Adipose tissue (tissue), 3 donors: ENCODE data around the gene NDUFS4. TPM values are rescaled to one million over a fixed set of nuclear protein-coding genes. Genes with fewer than 3 reads are reported as not detected.
"Not testable (repeated sequence)": the region's sequence is repeated elsewhere in the genome, so short reads cannot be mapped to it uniquely, and the experiment has no call there.

Experiments used
- H3K27ac ChIP-seq: one replicate; pipeline ENCODE4 v1.5.1; 2013; ENCODE audit warnings: low read depth, low read length
- WGBS, 3 donors: extraction: QIAGEN DNeasy Blood & Tissue Kit; methylation state at CpG; one replicate each; pipeline ENCODE4 v1.1.7; 2013; 5-methylcytosine and 5-hydroxymethylcytosine counted together
- polyA plus RNA-seq, 3 donors: library from polyadenylated mRNA; stranded (reverse); fragments of 200-250 nt; gene quantifications; one replicate each; pipeline ENCODE4 v1.2.3, GENCODE V29; 2013
- donor health status: healthy with polysubstance abuse.
- donor health status: Bipolar disorder and iron deficiency.
- donor health status: healthy.

Gene NDUFS4
- polyA plus RNA-seq, 3 donors, result 49.5 to 114 (median 110) TPM

DNA sequence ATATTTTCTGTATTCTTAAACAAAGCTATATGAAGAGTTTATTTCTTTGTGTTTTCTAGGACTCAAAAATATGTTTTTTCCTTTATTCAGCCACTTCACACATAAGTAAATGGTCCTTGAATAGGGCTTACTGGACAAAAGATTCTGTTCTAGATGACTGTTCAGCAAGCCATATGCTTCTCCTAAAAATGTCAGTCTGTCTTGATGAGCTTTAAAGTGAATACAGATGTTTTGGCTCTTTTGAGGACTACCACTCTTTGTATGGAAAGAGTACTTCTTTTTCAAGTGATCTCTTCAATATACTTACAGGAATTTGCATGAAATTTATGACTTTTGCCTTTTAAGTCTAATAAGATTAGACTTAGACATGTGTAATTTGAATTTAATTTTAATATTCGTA is 8.4 kb downstream of the NDUFS4 start:
- WGBS, 3 donors, result 66 to 84% (median 73%) methylated on average over 1 of the region's 1 CpG
- H3K27ac ChIP-seq, result no peak overlapping the region

DNA sequence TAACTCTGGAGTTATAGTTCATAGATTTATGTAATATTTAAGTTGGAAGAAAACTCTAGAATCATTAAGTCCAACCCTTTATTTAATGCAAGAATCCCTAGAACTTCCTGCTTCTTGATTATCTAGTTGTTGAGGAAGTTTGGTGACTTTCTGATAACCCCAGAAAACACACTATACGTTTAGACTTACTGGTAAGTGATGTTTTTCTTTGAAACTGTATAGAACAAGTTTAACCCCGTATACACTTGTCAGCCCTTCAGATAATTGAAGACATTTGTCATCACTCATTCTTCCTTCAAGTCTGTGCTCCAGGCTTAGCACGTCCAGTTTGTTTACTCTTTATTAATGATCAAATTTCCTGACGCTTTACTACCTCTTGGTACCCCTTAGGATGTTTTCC is 9.0 kb downstream of the NDUFS4 start:
- no peak overlapping the region for H3K27ac ChIP-seq
- 21 to 58% (median 52%) methylated on average over 4 of the region's 4 CpGs for WGBS, 3 donors

DNA sequence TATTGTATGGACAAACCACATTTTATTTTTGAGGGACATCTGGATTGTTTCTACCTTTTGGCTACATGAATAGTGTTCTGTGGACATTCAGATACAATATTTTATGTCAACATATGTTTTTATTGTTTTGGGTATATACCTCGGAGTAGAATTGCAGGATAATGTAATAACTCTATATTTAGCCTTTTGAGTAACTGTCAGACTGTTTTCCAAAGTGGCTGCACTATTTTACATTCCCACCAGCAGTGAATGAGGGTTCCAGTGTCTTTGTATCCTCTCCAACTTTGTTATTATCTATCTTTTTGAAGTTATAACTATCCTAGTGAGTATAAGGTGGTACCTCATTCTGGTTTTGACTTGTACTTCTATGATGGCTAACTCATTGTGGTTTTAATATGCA is 11.0 kb downstream of the NDUFS4 start:
- whole genome bisulfite sequencing, 3 donors, result 65 to 78% (median 74%) methylated on average over 1 of the region's 1 CpG
- no peak overlapping the region for H3K27ac ChIP-seq

DNA sequence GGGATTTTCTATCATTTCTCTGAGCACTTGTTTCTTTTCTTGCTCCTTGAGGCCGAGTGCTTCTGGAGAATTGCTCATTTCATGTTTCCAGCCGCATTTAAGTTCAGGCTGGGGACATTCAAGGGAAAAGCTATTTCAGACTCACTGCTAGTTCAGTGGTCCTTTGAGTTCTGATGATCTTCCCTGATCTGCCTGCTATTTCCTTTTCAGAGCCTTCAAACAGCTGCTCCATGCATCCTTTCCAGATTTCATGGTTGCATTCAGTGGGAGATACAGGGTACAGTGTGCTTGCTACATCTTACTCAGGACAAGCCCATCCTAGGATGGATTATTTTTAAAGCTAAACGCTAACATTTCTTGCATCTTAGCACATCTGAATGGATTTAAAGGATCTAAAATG is 14.7 kb downstream of the NDUFS4 start:
- WGBS, 3 donors, result 88 to 96% (median 90%) methylated on average over 3 of the region's 3 CpGs
- H3K27ac ChIP-seq, result no peak overlapping the region

DNA sequence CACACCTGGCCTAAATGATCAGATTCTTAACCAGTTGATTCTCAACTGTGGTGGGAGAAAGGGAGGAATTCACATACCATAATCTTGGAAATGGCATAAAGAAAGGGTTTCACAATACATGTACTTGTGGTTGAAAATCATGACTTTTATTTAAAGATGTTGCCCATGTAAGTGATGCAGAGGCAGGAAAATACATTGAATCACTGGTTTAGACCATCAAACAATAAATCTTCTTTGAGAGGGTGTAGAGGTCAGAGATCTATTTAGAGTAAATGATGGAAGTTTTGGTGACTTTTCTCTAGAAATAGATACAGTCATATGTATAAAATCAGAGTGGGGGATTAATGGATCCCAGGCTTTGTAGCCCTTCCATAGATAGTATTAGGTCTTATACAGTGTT is 15.4 kb downstream of the NDUFS4 start:
- H3K27ac ChIP-seq, result no peak overlapping the region

DNA sequence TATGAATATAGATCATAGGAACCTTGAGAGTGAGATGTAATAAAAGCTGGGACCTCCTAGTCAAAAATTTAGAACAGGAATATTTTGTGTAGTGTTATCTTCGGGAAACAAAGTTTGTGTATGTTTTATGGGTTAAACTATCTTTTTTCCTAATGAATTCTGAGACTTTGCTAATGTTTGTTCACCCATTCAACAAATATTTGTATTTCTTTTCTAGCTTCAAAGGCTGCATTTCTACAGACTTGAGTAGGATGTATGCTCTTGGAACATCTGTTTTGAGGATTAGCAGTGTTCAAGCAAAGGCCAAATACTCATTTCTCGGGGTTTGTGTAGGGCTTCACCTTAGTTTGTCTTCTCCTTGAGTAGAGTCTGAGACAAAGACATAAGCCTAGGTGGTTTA is 16.2 kb downstream of the NDUFS4 start:
- H3K27ac ChIP-seq, result no peak overlapping the region
- 29 to 97% (median 90%) methylated on average over 2 of the region's 2 CpGs for WGBS, 3 donors

DNA sequence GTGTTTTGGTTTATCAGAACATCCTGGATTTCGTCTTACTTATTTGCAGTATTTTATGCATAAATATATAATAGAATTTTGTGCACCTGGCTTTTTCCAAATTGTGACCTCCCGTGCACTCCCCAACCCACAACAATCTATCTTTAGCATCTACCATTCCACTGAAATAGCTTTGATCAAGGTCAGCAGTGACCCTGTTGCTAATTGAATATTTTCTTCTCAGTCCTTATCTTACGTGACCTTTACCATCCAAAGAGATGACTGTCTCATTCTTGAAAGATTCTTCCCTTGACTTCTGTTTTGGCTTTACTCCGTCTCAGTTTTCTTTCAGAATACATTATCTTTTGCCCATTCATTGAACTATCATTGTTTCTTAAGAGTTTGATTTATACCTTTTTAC is 18.4 kb downstream of the NDUFS4 start:
- H3K27ac ChIP-seq, result no peak overlapping the region
- 93 to 95% (median 95%) methylated on average over 4 of the region's 4 CpGs for WGBS, 3 donors

DNA sequence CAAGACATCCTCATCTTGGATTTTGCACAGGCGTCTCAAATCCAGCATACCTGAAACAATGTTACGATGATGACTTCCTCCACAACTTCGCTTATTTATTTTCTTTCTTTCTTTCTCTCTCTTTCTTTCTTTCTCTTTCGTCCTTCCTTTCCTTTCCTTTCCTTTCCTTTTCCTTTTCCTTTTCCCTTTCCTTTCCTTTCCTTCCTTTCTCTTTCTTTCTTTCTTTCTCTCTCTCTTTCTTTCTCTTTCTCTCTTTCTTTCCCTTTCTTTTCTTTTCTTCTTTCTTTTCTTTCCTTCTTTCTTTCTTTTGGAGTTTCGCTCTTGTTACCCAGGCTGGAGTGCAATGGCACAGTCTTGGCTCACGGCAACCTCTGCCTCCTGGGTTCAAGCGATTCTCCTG is 20.1 kb downstream of the NDUFS4 start:
- 94 to 95% (median 94%) methylated on average over 7 of the region's 7 CpGs for WGBS, 3 donors
- no peak overlapping the region for H3K27ac ChIP-seq

DNA sequence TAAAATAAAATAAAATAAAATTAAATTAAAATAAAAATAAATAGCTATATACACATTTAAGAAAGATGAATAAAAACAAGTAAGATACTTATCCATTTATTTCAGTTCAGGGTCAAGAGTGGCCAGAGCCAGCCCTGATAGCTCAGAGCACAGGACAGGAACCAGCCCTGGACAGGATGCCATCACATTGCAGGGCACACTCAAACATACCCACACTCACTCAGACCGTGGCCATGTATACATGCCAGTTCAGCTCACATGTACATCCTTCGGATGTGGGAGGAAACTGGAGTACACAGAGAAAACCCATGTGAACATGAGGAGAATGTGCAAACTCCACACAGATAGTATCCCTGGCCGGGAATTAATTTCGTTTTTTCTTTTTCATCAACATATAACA is 21.8 kb downstream of the NDUFS4 start:
- H3K27ac ChIP-seq, result no peak overlapping the region
- WGBS, 3 donors, result 56 to 96% (median 83%) methylated on average over 4 of the region's 4 CpGs

DNA sequence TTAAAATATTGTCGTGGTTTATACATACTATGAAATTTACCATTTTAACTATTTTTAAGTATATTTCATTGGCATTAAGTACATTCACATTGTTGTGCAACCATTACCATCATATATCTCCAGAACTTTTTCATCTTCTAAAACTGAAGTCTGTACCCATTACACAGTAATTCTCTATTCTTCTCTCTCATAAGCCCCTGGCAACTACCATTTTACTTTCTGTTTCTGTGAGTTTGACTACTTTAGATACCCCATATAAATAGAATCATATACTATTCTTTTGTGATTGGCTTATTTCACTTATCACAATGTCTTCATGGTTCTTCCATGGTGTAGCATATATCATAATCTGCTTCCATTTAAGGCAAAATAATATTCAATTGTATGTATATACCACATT is 30.3 kb downstream of the NDUFS4 start:
- H3K27ac ChIP-seq, result no peak overlapping the region
- WGBS, 3 donors, result 82 to 95% (median 87%) methylated on average over 1 of the region's 1 CpG

DNA sequence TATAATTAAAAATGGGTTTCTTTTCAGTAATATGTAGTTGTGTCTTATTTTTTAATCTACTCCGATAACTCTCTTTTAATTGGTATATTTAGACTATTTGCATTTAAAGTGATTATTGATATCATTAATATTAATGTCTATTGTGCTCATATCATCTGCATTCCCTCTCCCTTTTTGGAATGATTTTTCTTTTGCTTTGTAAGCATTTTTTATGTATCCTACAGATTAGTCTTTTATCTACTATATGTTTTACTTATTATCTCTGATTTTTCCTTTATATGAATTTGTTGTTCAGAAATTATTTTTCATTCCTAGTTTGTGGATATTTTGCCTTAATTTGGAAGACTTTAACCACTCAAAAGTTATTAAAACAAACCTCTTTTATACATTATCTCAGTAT is 34.0 kb downstream of the NDUFS4 start:
- H3K27ac ChIP-seq, result no peak overlapping the region
- WGBS, 3 donors, result 97 to 100% (median 100%) methylated on average over 1 of the region's 1 CpG

DNA sequence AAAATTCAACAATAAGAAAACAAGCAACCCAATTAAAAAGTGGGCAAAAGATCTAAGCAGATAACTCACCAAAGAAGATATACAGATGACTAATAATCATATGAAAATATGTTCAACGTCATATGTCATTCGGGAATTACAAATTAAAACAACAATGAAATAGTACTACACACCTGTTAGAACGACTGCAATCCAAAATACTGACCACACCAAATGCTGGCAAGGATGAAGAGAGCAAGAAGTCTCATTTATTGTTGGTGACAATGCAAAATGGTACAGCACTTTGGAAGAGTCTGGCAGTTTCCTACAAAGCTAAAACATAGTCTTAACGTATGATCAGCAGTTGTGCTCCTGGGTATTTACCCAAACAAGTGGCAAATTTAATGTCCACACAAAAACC is 37.5 kb downstream of the NDUFS4 start:
- WGBS, 3 donors, result 81 to 93% (median 91%) methylated on average over 4 of the region's 4 CpGs

DNA sequence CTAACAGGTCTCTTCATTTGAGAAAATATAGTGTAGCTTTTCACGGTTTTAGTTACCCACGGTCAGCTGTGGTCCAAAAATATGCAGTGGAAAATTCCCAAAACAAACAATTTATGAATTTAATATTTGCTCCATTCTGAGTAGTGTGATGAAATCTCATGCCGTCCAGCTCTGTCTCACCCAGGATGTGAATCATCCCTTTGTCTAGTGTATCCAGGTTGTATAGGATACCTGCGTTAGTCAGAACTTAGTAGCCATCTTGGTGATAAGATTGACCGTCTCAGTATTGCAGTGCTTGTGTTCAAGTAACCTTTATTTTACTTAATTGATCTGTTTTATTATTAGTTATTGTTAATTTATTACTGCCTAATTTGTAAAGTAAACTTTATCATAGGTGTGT is 41.1 kb downstream of the NDUFS4 start:
- H3K27ac ChIP-seq, result no peak overlapping the region
- 86 to 93% (median 90%) methylated on average over 5 of the region's 5 CpGs for WGBS, 3 donors

More for the DNA sequence above, 37.5 kb downstream of the NDUFS4 start:
- no peak overlapping the region for H3K27ac ChIP-seq

DNA sequence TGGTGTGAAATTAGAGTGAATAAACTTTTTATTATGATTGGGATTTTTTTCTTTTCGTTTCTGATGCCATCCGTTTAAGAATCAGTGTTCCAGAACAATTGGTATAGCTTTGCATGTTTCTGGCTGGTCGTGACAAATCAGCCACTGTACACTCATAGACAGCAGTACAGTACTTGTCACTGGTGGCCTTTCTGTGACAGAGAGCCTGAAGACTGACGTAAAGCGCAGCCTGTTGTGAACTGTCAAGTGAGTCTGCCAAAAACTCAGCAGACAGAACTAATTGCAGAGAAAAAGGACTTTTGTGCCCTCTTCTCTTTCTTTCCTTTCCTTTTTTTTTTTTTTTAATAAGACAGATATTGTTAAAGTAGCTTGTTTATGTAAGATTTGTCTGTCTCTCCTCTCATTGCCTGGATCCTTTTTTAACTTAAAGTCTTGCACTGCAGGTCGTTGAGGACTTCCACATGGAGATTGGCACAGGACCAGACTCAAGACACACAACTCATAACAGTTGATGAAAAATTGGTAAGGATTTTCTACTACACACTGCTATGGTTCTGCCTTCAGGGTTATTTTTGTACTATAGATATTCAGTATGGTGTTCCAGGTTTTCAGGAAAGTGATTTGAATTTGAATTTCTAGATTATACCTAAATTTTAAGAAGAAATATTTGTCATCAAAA is 42.7 kb downstream of the NDUFS4 start:
- 65 to 69% (median 68%) methylated on average over 6 of the region's 6 CpGs for WGBS, 3 donors
- H3K27ac ChIP-seq, result no peak overlapping the region

DNA sequence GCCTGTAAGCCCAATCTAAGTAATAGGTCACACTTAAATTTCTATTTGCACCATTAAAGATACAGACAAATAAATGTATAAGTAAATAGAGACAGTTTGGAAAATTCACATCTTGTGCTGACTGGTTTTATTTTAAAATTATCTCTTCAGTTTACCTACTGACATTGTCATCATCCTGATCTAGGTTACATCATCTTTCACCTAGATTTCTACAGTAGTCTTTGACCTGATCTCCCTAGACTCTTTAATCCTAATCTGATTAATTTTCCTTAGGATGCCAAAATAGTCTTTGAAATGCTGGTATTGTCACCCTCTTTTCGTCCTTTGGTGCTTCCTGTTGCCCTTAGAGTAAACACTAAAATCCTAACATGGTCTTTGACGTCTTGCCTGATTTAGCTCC is 43.9 kb downstream of the NDUFS4 start:
- 86 to 92% (median 90%) methylated on average over 2 of the region's 2 CpGs for WGBS, 3 donors
- H3K27ac ChIP-seq, result no peak overlapping the region

DNA sequence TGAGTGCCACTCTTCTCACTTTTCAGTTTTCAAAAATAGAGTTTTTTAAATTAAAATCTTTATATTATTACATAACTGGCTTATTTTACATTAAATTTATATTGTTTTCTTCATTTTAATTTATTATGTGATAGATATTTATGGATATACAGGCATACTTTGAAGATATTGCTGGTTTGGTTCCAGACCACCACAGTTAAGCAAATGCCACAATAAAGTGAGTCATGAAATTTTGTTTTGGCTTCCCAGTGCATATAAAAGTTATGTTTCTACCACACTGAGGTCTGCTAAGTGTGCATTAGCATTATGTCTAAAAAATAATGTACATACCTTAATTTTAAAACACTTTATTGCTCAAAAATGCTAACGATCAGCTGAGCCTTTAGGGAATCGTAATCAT is 47.4 kb downstream of the NDUFS4 start:
- H3K27ac ChIP-seq, result no peak overlapping the region
- 89 to 100% (median 98%) methylated on average over 2 of the region's 2 CpGs for WGBS, 3 donors

DNA sequence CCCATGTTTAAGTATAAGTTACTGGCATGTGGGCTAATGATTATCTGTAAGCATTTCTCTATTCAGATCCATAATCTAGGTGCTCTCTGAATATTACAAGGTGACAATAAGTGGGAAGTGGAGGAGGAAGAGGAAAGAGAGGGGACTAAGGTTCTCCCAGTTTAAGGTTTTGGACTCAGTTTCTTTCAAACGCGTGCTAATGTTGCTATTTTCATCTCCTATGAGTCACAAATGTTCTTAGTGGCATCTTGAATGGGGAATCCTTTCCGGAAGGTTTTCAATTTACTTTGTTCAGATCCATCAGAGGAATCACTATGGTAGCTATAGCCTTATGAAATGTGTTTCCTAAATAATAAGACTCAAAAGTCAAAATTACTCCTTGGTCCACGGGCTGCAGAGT is 48.5 kb downstream of the NDUFS4 start:
- H3K27ac ChIP-seq, result not testable (repeated sequence)
- WGBS, 3 donors, result 73 to 98% (median 98%) methylated on average over 4 of the region's 4 CpGs

DNA sequence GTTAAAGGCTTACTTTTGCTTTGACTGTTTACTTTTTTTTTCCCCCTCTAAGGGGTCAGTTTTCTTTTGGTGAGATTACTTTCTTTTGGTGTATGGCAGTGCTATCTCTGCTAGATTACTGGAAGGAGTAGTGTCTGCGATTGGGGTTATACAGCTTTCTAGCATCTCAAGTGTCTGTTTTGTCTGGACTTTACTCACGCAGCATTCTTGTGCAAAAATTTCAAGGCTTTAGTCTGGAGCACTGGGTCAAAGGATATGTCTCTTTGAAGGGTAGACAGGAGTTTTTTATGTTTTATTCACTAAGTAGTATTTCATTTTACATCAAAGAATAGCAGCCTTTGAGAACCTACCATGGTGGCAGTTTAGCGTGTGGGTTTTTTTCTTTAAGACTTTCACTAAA is 52.6 kb downstream of the NDUFS4 start:
- WGBS, 3 donors, result 86 to 89% (median 89%) methylated on average over 3 of the region's 3 CpGs
- no peak overlapping the region for H3K27ac ChIP-seq

DNA sequence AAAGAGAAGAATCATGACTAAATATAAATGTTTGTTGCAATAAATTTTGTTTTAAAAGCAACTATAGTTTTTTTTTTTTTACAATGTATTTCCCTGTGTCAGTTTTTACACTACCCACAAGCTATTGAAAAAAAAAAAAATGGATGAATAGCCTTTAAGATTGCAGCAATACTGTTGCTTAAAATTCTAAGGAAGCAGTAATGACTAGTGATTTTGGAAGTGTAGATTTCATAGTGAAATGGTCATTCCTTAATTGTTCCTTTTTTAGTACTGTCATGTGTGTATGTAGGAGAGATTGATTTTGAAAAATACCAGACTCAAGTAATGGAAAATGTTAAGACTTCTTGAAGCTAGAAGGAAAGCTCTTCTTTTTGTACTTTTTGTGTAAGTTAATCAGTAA is 53.1 kb downstream of the NDUFS4 start:
- H3K27ac ChIP-seq, result no peak overlapping the region

DNA sequence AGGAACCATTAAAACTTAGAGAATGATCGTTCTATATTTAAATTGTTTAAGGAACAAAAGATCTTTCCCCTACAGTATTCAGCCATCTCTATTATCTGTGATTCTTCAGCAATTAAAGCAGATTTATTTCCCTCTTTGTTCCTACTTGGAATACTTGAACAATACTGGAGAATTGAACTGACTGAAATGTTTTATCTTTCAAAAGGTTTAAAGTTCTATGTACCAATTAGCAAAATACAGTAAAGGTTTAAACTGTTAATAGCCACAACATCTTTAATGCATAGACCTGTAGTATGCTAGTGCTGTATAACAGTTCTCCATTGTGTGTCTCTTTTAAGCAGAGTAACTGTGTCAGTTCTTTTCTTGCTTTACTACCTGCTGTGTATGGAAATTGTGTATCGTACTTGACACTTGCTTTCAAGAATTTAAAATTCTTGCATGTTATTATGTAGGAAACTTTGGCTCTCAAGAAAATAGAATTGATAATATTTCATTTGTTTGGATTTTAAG is 54.0 kb downstream of the NDUFS4 start:
- WGBS, 3 donors, result 94 to 100% (median 96%) methylated on average over 2 of the region's 2 CpGs
- no peak overlapping the region for H3K27ac ChIP-seq
